H9 (cell line): ENCODE results near the gene LAMA5. TPM values are rescaled to one million over a fixed set of nuclear protein-coding genes. Genes with fewer than 3 reads are reported as not detected.

ENCODE experiments used
- DNase-seq: peaks from one replicate; pipeline ENCODE4 v3.0.0-alpha.2; 2017
- H2AFZ ChIP-seq: one replicate; pipeline ENCODE4 v1.6.1; 2013; ENCODE audit warnings: mild to moderate bottlenecking, low read length, control low read depth, moderate library complexity
- H2AK5ac ChIP-seq: 2 replicates; pipeline ENCODE4 v1.6.1; 2013; ENCODE audit warnings: low read length, control low read depth, mixed read lengths; ENCODE audit not compliant: insufficient read length
- H2BK120ac ChIP-seq: one replicate; pipeline ENCODE4 v1.6.1; 2013; ENCODE audit warnings: low read depth, mild to moderate bottlenecking, low read length, control low read depth, inconsistent platforms; ENCODE audit not compliant: poor library complexity, severe bottlenecking
- H2BK12ac ChIP-seq: 2 replicates; pipeline ENCODE4 v1.6.1; 2013; ENCODE audit warnings: low read length, control low read depth, mixed read lengths, low read depth; ENCODE audit not compliant: insufficient read length
- H2BK15ac ChIP-seq: 2 replicates; pipeline ENCODE4 v1.6.1; 2013; ENCODE audit warnings: low read depth, low read length, control low read depth
- H2BK20ac ChIP-seq: one replicate; pipeline ENCODE4 v1.6.1; 2013; ENCODE audit warnings: low read depth, mild to moderate bottlenecking, low read length, control low read depth, inconsistent platforms; ENCODE audit not compliant: poor library complexity, severe bottlenecking
- H2BK5ac ChIP-seq: 2 replicates; pipeline ENCODE4 v1.6.1; 2013; ENCODE audit warnings: low read length, control low read depth, mixed read lengths; ENCODE audit not compliant: insufficient read length
- H3K14ac ChIP-seq: 2 replicates; pipeline ENCODE4 v1.6.1; 2013; ENCODE audit warnings: low read length, control low read depth; ENCODE audit not compliant: insufficient read depth
- H3K18ac ChIP-seq: 2 replicates; pipeline ENCODE4 v1.6.1; 2013; ENCODE audit warnings: low read depth, mild to moderate bottlenecking, mixed read lengths, low read length, control low read depth; ENCODE audit not compliant: insufficient read length
- H3K23ac ChIP-seq: 2 replicates; pipeline ENCODE4 v1.6.1; 2013; ENCODE audit warnings: low read length, control low read depth, mixed read lengths, low read depth; ENCODE audit not compliant: insufficient read length
- H3K23me2 ChIP-seq: 2 replicates; pipeline ENCODE4 v1.6.1; 2013; ENCODE audit warnings: low read depth, mild to moderate bottlenecking, mixed read lengths, low read length, control low read depth; ENCODE audit not compliant: insufficient read length, poor library complexity, severe bottlenecking
- H3K27ac ChIP-seq: 2 replicates; pipeline ENCODE4 v1.5.1; 2013; ENCODE audit warnings: low read length, control low read depth, mixed read lengths, low read depth; ENCODE audit not compliant: insufficient read length
- H3K27me3 ChIP-seq: 2 replicates; pipeline ENCODE4 v1.6.1; 2013; ENCODE audit warnings: low read length, control low read depth, inconsistent platforms; ENCODE audit not compliant: insufficient read depth
- H3K4ac ChIP-seq: 2 replicates; pipeline ENCODE4 v1.6.1; 2013; ENCODE audit warnings: low read depth, mild to moderate bottlenecking, control low read depth, inconsistent platforms, low read length, moderate library complexity
- H3K4me1 ChIP-seq: 2 replicates; pipeline ENCODE4 v1.6.1; 2013; ENCODE audit warnings: low read length, control low read depth, inconsistent platforms; ENCODE audit not compliant: insufficient read depth
- H3K4me2 ChIP-seq: 2 replicates; pipeline ENCODE4 v1.6.1; 2013; ENCODE audit warnings: low read length, control low read depth, mixed read lengths; ENCODE audit not compliant: insufficient read length, insufficient read depth
- H3K56ac ChIP-seq: 2 replicates; pipeline ENCODE4 v1.6.1; 2013; ENCODE audit warnings: low read depth, mild to moderate bottlenecking, mixed read lengths, low read length, control low read depth; ENCODE audit not compliant: insufficient read length
- H3K79me1 ChIP-seq: 2 replicates; pipeline ENCODE4 v1.6.1; 2013; ENCODE audit warnings: low read depth, mild to moderate bottlenecking, moderate library complexity, low read length, control low read depth, inconsistent platforms; ENCODE audit not compliant: insufficient read depth, poor library complexity, severe bottlenecking
- H3K79me2 ChIP-seq: 2 replicates; pipeline ENCODE4 v1.6.1; 2013; ENCODE audit warnings: low read length, control low read depth, inconsistent platforms; ENCODE audit not compliant: insufficient read depth
- H3K9ac ChIP-seq: 2 replicates; pipeline ENCODE4 v1.6.1; 2013; ENCODE audit warnings: low read length, control low read depth, mixed read lengths; ENCODE audit not compliant: insufficient read length; ENCODE audit errors: extremely low read depth
- H3K9me3 ChIP-seq: one replicate; pipeline ENCODE4 v1.6.1; 2013; ENCODE audit warnings: low read depth, low read length, inconsistent platforms; ENCODE audit not compliant: control insufficient read depth
- H3T11ph ChIP-seq: one replicate; pipeline ENCODE4 v1.6.1; 2013; ENCODE audit warnings: mild to moderate bottlenecking, low read length, control low read depth, inconsistent platforms
- H4K20me1 ChIP-seq: one replicate; pipeline ENCODE4 v1.6.1; 2013; ENCODE audit not compliant: control insufficient read depth, insufficient read length, insufficient read depth
- H4K5ac ChIP-seq: 2 replicates; pipeline ENCODE4 v1.6.1; 2013; ENCODE audit warnings: low read depth, mild to moderate bottlenecking, mixed read lengths, low read length, control low read depth; ENCODE audit not compliant: insufficient read length
- H4K8ac ChIP-seq: replicated peaks from 2 replicates; pipeline ENCODE4 v1.6.1; 2013; ENCODE audit warnings: low read length, control low read depth, mixed read lengths, low read depth; ENCODE audit not compliant: insufficient read length
- H4K91ac ChIP-seq: 2 replicates; pipeline ENCODE4 v1.6.1; 2013; ENCODE audit warnings: low read depth, mild to moderate bottlenecking, moderate library complexity, mixed read lengths, low read length, control low read depth; ENCODE audit not compliant: insufficient read length
- H3K27ac Mint-ChIP-seq, 3 experiments: 2 replicates in 2 of 3; 3 replicates in 1 of 3; pipeline ENCODE4 v1.8.0; 2020 to 2021; ENCODE audit warnings: mixed read lengths in 3 of 3, mild to moderate bottlenecking in 1 of 3, moderate library complexity in 1 of 3
- H3K27me3 Mint-ChIP-seq: 2 replicates; pipeline ENCODE4 v1.8.0; 2021; ENCODE audit warnings: low read depth, mild to moderate bottlenecking, moderate library complexity, mixed read lengths
- H3K36me3 Mint-ChIP-seq, 3 experiments: 2 replicates in 2 of 3; 3 replicates in 1 of 3; pipeline ENCODE4 v1.8.0; 2020 to 2021; ENCODE audit warnings: low read depth in 3 of 3, mixed read lengths in 3 of 3; ENCODE audit not compliant: insufficient read depth in 1 of 3
- H3K4me1 Mint-ChIP-seq, 2 experiments: 2 replicates each; pipeline ENCODE4 v1.8.0; 2020; ENCODE audit warnings: mixed read lengths in 2 of 2
- H3K4me3 Mint-ChIP-seq, 2 experiments: 2 replicates in 1 of 2; 3 replicates in 1 of 2; pipeline ENCODE4 v1.8.0; 2020 to 2021; ENCODE audit warnings: mild to moderate bottlenecking in 2 of 2, mixed read lengths in 2 of 2, moderate library complexity in 1 of 2
- H3K9me3 Mint-ChIP-seq, 2 experiments: 2 replicates in 1 of 2; 3 replicates in 1 of 2; pipeline ENCODE4 v1.8.0; 2020; ENCODE audit warnings: mild to moderate bottlenecking in 2 of 2, mixed read lengths in 2 of 2, moderate library complexity in 1 of 2
- CTCF ChIP-seq: fragments of 200-600 bp; sonication (generic); conservative IDR thresholded peaks from 3 replicates; pipeline ENCODE4 v1.8.0; 2021; ENCODE audit warnings: antibody characterized with exemption, mild to moderate bottlenecking
- WGBS: extraction: QIAGEN DNeasy Blood & Tissue Kit; methylation state at CpG from one replicate; pipeline ENCODE4 v1.1.7; 2013; ENCODE audit warnings: missing lambda C conversion rate, low lambda C conversion rate, mixed read lengths; ENCODE audit not compliant: insufficient read length; ENCODE audit errors: extremely low coverage; 5-methylcytosine and 5-hydroxymethylcytosine counted together
- total RNA-seq: library from RNA; stranded (reverse); gene quantifications from 2 replicates; pipeline ENCODE4 v1.2.1, GENCODE V29; 2021

The LAMA5 gene
- total RNA-seq, 1 experiment from 2014 or later = 200 TPM

- H3K14ac ChIP-seq = no peak overlapping the region
- no peak overlapping the region for H3K27ac ChIP-seq
- no peaks in the 10 kb centered on the region for H3K79me1 ChIP-seq
- H3K23ac ChIP-seq = no peak overlapping the region
- H2AK5ac ChIP-seq = no peak overlapping the region
- Mint-ChIP-seq H3K4me3 (no peak overlapping the region), H3K9me3 (no peaks in the 10 kb centered on the region; a peak in 1 of 5 replicates), H3K4me1 (no peaks in the 10 kb centered on the region), H3K36me3 (peaks cover 10 to 52% (median 35%) of the 10 kb centered on the region in 3 experiments; a peak in 6 of 7 replicates), H3K27me3 (no peaks in the 10 kb centered on the region), H3K27ac (peak overlapping the region in 1 of 3 experiments; percentile 61; a peak in 1 of 7 replicates)
- H2BK20ac ChIP-seq = no peak overlapping the region
- no peaks in the 10 kb centered on the region for H3K23me2 ChIP-seq
- DNase-seq = no peak
- H2BK120ac ChIP-seq = no peak overlapping the region
- H3K9ac ChIP-seq = no peak overlapping the region
- no peaks in the 10 kb centered on the region for H3K9me3 ChIP-seq
- no peaks in the 10 kb centered on the region for H3K27me3 ChIP-seq
- H4K8ac ChIP-seq = no peak overlapping the region
- H3K4me2 ChIP-seq = no peak overlapping the region
- H4K5ac ChIP-seq = no peak overlapping the region
- no peak overlapping the region for H3K56ac ChIP-seq
- no peak for TF ChIP-seq CTCF
- no peak overlapping the region for H2BK12ac ChIP-seq
- no peaks in the 10 kb centered on the region for H3K79me2 ChIP-seq
- H4K91ac ChIP-seq = no peak overlapping the region
- no peak overlapping the region for H3K4ac ChIP-seq
- no peaks in the 10 kb centered on the region for H3K4me1 ChIP-seq
- H2AFZ ChIP-seq = no peak overlapping the region
- peaks cover 3% of the 10 kb centered on the region for H4K20me1 ChIP-seq
- H3K18ac ChIP-seq = no peak overlapping the region
- no CpG with 5 or more reads among the region's 12 CpGs for whole genome bisulfite sequencing
- no peak overlapping the region for H3T11ph ChIP-seq
- H2BK5ac ChIP-seq = no peak overlapping the region
- H2BK15ac ChIP-seq = no peak overlapping the region
These were observed 79.2 kb downstream of the LAMA5 start for GRCh38 chr20:62287759-62288534.
